ENCODE results near the gene RRAS.

RRAS gene

GRCh38 chr19:49658566-49659442 is 18.9 kb upstream of the RRAS start:
- Histone ChIP-seq H2AFZ (no peak overlapping the region), H3K9ac (no peak overlapping the region), H3K79me2 (no peaks in the 10 kb centered on the region), H3K4me1 (no peaks in the 10 kb centered on the region), H3K27ac (no peak overlapping the region), H3K9me3 (ENCODE audit: control insufficient read depth, low read length) (no peaks in the 10 kb centered on the region), H3K36me3 (ENCODE audit: control insufficient read depth, insufficient read depth, low read length) (no peaks in the 10 kb centered on the region), H3K4me3 (ENCODE audit: low read depth, low read length) (no peak overlapping the region), H3K4me2 (ENCODE audit: low read length) (no peak overlapping the region), H3K27me3 (ENCODE audit: control insufficient read depth, insufficient read depth, low read length) (no peaks in the 10 kb centered on the region)
- TF ChIP-seq CTCF (IDR thresholded peaks at IDR 0.05): no peak

GRCh38 chr19:49658139-49658517 is 18.2 kb upstream of the RRAS start:
- Histone ChIP-seq H3K36me3 (ENCODE audit: control insufficient read depth, insufficient read depth, low read length) (no peaks in the 10 kb centered on the region), H3K4me3 (ENCODE audit: low read depth, low read length) (no peak overlapping the region), H3K27me3 (ENCODE audit: control insufficient read depth, insufficient read depth, low read length) (no peaks in the 10 kb centered on the region), H3K79me2 (peaks cover 2% of the 10 kb centered on the region), H3K27ac (no peak overlapping the region), H3K4me2 (ENCODE audit: low read length) (no peak overlapping the region), H3K9me3 (ENCODE audit: control insufficient read depth, low read length) (no peaks in the 10 kb centered on the region), H3K9ac (no peak overlapping the region), H2AFZ (no peak overlapping the region), H3K4me1 (no peaks in the 10 kb centered on the region)
- TF ChIP-seq CTCF (IDR thresholded peaks at IDR 0.05): no peak

GRCh38 chr19:49657493-49658138 is 17.7 kb upstream of the RRAS start:
- TF ChIP-seq CTCF (IDR thresholded peaks at IDR 0.05): no peak
- Histone ChIP-seq H3K9me3 (ENCODE audit: control insufficient read depth, low read length) (no peaks in the 10 kb centered on the region), H3K79me2 (peaks cover 5% of the 10 kb centered on the region), H3K4me1 (no peaks in the 10 kb centered on the region), H3K4me2 (ENCODE audit: low read length) (no peak overlapping the region), H3K4me3 (ENCODE audit: low read depth, low read length) (no peak overlapping the region), H2AFZ (no peak overlapping the region), H3K9ac (no peak overlapping the region), H3K36me3 (ENCODE audit: control insufficient read depth, insufficient read depth, low read length) (no peaks in the 10 kb centered on the region), H3K27ac (no peak overlapping the region), H3K27me3 (ENCODE audit: control insufficient read depth, insufficient read depth, low read length) (no peaks in the 10 kb centered on the region)

GRCh38 chr19:49656456-49657109 is 16.6 kb upstream of the RRAS start:
- Histone ChIP-seq H3K36me3 (ENCODE audit: control insufficient read depth, insufficient read depth, low read length) (no peaks in the 10 kb centered on the region), H2AFZ (no peak overlapping the region), H3K4me1 (no peaks in the 10 kb centered on the region), H3K27ac (no peak overlapping the region), H3K4me2 (ENCODE audit: low read length) (no peak overlapping the region), H3K79me2 (peaks cover 5% of the 10 kb centered on the region), H3K9ac (no peak overlapping the region), H3K27me3 (ENCODE audit: control insufficient read depth, insufficient read depth, low read length) (no peaks in the 10 kb centered on the region), H3K9me3 (ENCODE audit: control insufficient read depth, low read length) (no peaks in the 10 kb centered on the region), H3K4me3 (ENCODE audit: low read depth, low read length) (no peak overlapping the region)
- no peak for TF ChIP-seq CTCF (IDR thresholded peaks at IDR 0.05)
